Measurements from ENCODE around the gene EFCAB6.

EFCAB6 gene

GRCh38 chr22:43582394-43582793 is 229.7 kb downstream of the EFCAB6 start:
- in situ Hi-C loops (cut with MboI; ENCODE audit: low pct_unique_long_range_greater_than_20kb, low sequenced_read_pairs, unreplicated experiment): no loop called here
- DNase-seq (ENCODE audit: low spot score): no peak
- TF ChIP-seq CTCF (IDR thresholded peaks at IDR 0.05; ENCODE audit: extremely low read depth, insufficient read depth, missing control alignments): no peak

GRCh38 chr22:43580271-43580750 is 231.8 kb downstream of the EFCAB6 start:
- in situ Hi-C loops (cut with MboI; ENCODE audit: low pct_unique_long_range_greater_than_20kb, low sequenced_read_pairs, unreplicated experiment): no loop called here
- no peak for DNase-seq (ENCODE audit: low spot score)
- no peak for TF ChIP-seq CTCF (IDR thresholded peaks at IDR 0.05; ENCODE audit: extremely low read depth, insufficient read depth, missing control alignments)

- DNase-seq (ENCODE audit: low spot score): no peak
- in situ Hi-C loops (cut with MboI; ENCODE audit: low pct_unique_long_range_greater_than_20kb, low sequenced_read_pairs, unreplicated experiment): no loop called here
- TF ChIP-seq CTCF (IDR thresholded peaks at IDR 0.05; ENCODE audit: extremely low read depth, insufficient read depth, missing control alignments): no peak
These were observed 237.4 kb downstream of the EFCAB6 start for GRCh38 chr22:43574738-43575137.

- TF ChIP-seq CTCF (IDR thresholded peaks at IDR 0.05; ENCODE audit: extremely low read depth, insufficient read depth, missing control alignments): no peak
- in situ Hi-C loops (cut with MboI; ENCODE audit: low pct_unique_long_range_greater_than_20kb, low sequenced_read_pairs, unreplicated experiment): no loop called here
These were observed 239.4 kb downstream of the EFCAB6 start for GRCh38 chr22:43572710-43573109.

GRCh38 chr22:43571181-43571580 is 240.9 kb downstream of the EFCAB6 start:
- TF ChIP-seq CTCF (IDR thresholded peaks at IDR 0.05; ENCODE audit: extremely low read depth, insufficient read depth, missing control alignments): no peak
- in situ Hi-C loops (cut with MboI; ENCODE audit: low pct_unique_long_range_greater_than_20kb, low sequenced_read_pairs, unreplicated experiment): no loop called here
- DNase-seq (ENCODE audit: low spot score): no peak

More at GRCh38 chr22:43572710-43573109, 239.4 kb downstream of the EFCAB6 start:
- no peak for DNase-seq (ENCODE audit: low spot score)

- no peak for DNase-seq (ENCODE audit: low spot score)
- TF ChIP-seq CTCF (IDR thresholded peaks at IDR 0.05; ENCODE audit: extremely low read depth, insufficient read depth, missing control alignments): no peak
- in situ Hi-C loops (cut with MboI; ENCODE audit: low pct_unique_long_range_greater_than_20kb, low sequenced_read_pairs, unreplicated experiment): no loop called here
These were observed 241.5 kb downstream of the EFCAB6 start for GRCh38 chr22:43570531-43571165.
